OCI-LY1 (cell line): ENCODE results near the gene TPH2.

ENCODE experiments used
- EZH2 ChIP-seq: fragments of 200-600 bp; sonication (generic), shearing (Covaris generic); IDR thresholded peaks from 2 replicates; pipeline ENCODE4 v1.8.0; 2017; ENCODE audit warnings: borderline replicate concordance, mixed run types, mild to moderate bottlenecking, antibody characterized with exemption, low read length, moderate library complexity, mixed read lengths
- TF ChIP-seq, protein P1 (sequence below): fragments of 200-600 bp; sonication (generic), shearing (Covaris generic); IDR thresholded peaks from 2 replicates; pipeline ENCODE4 v1.5.1; 2017; ENCODE audit warnings: mild to moderate bottlenecking, antibody characterized with exemption, low read length, moderate library complexity, mixed read lengths

DNA sequence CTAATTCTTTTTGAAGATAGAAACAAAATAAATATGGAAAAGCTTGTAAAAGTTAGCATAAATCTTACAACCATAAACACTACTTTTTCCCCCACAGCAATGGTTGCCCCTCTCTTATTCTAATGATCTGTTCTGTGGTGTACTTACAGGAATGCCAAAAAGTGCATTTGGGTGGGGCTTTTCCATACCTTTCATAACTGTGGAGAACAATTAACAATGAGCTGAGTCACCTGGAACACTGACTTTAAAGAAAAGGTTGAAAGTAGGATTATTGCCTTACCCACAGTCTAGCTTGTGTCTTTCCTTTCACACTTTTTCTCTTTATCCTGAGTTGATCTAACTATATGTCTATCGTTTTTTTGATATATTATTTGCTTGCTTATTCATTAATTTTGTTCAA lies 86.9 kb downstream of the TPH2 start:
- TF ChIP-seq, protein P1, sequence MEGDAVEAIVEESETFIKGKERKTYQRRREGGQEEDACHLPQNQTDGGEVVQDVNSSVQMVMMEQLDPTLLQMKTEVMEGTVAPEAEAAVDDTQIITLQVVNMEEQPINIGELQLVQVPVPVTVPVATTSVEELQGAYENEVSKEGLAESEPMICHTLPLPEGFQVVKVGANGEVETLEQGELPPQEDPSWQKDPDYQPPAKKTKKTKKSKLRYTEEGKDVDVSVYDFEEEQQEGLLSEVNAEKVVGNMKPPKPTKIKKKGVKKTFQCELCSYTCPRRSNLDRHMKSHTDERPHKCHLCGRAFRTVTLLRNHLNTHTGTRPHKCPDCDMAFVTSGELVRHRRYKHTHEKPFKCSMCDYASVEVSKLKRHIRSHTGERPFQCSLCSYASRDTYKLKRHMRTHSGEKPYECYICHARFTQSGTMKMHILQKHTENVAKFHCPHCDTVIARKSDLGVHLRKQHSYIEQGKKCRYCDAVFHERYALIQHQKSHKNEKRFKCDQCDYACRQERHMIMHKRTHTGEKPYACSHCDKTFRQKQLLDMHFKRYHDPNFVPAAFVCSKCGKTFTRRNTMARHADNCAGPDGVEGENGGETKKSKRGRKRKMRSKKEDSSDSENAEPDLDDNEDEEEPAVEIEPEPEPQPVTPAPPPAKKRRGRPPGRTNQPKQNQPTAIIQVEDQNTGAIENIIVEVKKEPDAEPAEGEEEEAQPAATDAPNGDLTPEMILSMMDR = no peak
- TF ChIP-seq EZH2 = no peak
